Kidney tubule cell (primary cell): Measurements from ENCODE around the gene DHRSX.
A peak's percentile ranks its signal among the peaks of the same experiment; 100 is the strongest.
"Not testable (repeated sequence)": the region's sequence is repeated elsewhere in the genome, so short reads cannot be mapped to it uniquely, and the experiment has no call there.

Experiments used
- DNase-seq: peaks from one replicate; pipeline ENCODE4 v3.0.0-alpha.2; 2018; ENCODE audit warnings: low spot score

DHRSX gene

GRCh38 chrX:2497961-2498780, 2.6 kb downstream of the DHRSX start:
- DNase-seq: peak; percentile 44

- DNase-seq: no peak
Observed at GRCh38 chrX:2495595-2495994, 5.2 kb downstream of the DHRSX start.

DNA sequence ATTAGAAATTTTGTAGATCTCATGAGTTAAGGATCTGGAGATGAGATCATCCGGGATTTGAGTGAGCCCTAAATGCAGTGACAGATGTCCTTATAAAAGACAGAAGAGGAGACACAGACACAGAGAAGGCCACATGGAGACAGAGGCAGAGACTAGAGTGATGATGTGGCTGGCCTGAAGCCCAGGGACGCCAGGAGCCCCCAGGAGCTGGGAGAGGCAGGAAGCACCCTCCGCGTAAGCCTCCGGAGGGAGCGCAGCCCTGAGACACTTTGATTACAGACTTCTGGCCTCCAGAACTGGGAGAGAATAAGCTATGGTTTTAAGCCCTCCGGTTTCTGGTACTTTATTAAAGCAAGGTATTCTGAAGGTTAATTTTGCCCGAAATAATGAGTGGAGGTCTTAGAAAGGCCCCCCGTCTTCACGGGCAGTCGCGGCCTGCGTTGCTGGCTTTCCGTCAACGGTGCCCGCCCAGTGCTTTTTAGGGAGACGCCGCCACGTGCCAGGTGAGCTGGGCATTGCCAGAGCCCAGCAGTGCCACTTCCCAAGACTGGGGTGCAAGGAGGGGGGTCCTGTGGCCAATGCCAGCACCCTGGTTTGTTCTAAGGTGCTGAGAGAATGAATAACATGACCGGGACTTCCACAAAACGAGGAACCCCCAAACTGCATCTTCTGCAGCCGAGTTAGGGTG, 8.1 kb downstream of the DHRSX start:
- no peak for DNase-seq

GRCh38 chrX:2490634-2491033, 10.1 kb downstream of the DHRSX start:
- no peak for DNase-seq

DNA sequence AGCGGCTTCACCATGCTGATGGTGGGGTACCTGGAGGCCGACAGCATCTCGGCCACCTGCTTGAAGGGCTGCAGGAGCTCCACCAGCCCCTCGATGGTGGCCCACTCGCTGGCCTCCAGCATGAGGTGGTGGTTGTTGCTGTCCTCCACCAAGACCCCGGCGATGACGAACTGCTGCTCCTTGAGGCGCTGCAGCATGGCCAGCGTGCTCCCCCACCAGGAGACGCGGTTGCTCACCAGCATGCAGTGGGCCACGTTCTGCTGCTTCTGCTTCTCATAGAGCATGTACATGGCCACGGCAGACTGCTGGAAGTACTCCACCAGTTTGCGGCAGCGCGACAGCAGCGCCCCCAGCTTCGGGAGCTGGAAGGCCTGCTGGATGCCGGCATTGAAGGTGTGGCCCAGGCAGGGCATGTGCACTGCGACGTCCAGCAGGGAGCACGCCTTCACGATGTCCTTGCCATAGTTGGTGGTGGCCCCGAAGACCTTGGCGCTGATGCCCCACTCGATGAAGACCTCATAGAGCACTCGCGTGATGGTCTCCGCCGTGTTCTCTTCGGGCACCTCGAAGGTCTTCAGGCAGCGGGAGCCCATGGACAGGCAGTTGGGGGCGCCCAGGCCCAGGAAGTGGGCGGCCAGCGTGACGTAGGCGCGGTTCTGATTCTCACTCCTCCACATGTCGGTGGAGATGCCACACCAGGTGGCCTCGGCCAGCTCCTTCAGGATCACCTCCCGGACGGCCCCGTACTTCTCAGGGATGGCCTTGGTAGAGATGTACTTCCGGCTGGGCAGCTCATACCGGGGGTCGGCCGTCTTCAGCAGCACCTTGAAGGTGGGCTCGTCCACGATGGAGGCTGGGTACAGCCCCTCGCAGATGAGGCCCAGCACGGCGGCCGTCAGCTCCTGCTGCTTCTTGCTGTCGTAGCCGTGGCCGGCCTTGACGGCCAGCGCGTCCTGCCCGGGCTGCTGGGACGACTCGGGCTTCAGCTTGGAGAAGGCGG, 11.0 kb downstream of the DHRSX start:
- DNase-seq: no peak

GRCh38 chrX:2488621-2489285, 12.0 kb downstream of the DHRSX start:
- no peak for DNase-seq

DNA sequence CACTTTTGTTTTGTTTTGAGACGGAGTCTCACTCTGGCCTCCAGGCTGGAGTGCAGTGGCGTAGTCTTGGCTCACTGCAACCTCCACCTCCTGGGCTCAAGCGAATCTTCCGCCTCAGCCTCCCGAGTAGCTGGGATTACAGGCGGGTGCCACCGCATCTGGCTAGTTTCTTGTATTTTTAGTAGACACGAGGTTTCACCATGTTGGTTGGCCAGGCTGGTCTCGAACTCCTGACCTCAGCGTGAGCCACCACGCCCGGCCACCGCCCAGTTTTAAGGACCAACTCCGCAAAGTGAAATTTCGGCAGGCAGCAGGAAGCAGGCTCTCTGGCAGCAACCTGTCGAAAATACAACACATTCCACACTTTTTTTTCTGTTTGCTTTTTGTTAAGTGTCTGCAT, 13.4 kb downstream of the DHRSX start:
- no peak for DNase-seq

DNA sequence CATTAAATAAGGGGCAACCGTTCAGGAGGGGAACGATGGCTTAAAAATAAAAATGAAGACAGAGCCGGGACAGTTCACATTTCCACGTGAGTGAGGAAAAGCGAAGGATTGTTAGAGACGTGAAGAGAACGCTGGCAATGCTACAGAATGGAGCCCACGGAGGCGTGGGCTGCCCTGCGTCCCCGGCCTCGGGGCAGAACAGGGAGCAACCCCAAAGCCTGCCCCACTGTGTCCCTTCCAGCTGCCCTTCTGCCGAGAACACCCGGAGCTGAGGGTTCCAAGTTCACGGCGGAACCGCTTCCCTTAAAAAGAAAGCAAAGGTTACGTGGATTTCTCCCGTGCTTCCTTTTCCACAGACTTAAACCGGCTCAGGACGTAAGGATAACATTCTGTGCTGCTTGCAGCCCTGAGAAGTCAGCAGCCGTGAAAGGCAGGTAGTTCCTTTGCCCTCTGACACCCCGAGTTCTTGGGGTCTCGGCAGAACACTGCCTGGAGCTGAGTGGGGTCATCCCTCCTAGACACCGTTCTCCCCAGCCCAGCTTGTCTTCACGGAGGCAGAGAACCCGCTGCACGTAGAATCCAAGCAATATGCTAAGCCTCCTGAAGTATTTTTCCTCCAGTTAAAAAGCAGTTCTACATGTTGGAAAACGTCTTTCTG, 14.2 kb downstream of the DHRSX start:
- no peak for DNase-seq

- DNase-seq: no peak
Observed at GRCh38 chrX:2485789-2486345, 14.9 kb downstream of the DHRSX start.

- DNase-seq: no peak
Observed at GRCh38 chrX:2484721-2485648, 15.8 kb downstream of the DHRSX start.

DNA sequence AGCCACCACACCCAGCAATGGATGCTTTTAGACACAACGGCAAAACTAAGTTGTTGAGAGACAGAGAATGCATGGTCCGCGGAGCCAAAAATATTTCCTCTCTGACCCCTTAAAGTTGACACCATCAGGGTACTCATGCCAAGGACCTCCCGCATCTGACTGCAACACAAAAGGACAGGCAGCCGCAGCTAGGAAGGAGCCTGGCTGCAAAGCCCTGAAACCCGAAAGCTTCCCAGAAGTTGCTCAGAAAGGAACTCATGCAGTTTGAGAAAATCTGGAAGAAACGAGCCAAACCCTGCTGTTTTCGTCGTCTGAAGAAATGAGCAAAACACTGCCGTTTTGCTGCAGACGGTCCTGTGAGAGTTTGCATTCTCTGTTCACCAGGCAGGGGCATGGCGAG, 16.5 kb downstream of the DHRSX start:
- DNase-seq: no peak

DNA sequence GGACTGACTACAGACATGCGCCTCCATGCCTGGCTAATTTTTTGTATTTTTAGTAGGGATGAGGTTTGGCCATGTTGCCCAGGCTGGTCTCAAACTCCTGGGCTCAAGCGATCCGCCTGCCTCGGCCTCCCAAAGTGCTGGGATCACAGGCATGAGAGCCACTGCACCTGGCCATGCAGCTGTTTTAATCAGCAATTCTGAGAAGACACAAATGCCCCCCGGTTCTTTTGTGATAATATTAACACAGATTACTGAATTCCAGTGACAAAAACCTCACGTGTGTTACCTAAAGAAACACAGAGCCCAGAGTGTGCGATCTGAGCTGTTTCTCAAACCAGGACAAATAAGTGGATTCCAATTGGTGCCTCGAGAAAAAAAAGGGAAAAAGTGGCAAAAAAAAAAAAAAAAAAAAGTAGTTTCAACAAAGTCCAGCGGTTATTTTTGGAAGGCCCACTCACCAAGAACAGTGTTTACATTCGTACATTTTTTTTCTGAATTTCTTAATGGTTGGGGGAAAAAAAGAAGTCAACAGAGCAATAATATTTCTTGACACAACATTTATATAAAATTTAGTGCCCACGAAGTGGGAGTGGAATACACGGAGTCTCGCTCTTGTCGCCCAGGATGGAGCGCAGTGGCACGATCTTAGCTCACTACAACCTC, 17.2 kb downstream of the DHRSX start:
- DNase-seq: no peak

DNA sequence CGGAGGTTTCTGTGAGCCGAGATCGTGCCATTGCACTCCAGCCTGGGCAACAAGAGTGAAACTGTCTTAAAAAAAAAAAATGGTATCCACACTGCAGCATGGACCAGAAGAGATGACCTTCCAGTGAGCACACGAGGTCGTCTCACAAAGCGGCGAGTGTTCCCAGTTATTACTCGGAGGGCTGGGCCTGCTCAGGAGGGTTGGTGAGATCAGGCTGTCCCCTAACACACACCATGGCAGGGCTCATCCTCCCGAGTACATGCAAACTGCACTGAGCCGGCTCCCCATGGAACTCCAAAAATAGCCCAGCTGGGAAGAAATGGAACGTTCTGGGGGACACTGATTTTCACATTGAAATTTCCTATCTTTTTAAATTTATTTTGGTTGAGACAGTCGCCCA, 19.2 kb downstream of the DHRSX start:
- DNase-seq: not testable (repeated sequence)

DNA sequence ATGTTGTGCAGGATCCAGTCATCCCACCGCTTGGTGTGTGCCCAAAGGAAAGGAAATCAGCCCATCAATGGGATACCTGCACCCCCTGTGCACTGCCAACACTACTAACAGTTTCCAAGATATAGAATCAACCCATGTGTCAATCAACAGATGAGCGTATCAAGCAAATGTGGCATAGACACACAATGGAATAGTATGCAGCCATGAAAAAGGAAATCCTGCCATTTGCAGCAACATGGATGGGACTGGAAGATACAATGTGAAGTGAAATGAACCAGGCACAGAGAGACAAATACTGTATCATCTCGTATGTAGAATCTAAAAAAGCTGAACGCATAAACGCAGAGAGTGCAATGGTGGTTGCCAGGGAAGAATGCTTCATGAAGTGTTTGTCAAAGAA, 20.8 kb downstream of the DHRSX start:
- DNase-seq: not testable (repeated sequence)

GRCh38 chrX:2479420-2479780, 21.4 kb downstream of the DHRSX start:
- DNase-seq: no peak

- DNase-seq: no peak
Observed at GRCh38 chrX:2478546-2479419, 22.0 kb downstream of the DHRSX start.

DNA sequence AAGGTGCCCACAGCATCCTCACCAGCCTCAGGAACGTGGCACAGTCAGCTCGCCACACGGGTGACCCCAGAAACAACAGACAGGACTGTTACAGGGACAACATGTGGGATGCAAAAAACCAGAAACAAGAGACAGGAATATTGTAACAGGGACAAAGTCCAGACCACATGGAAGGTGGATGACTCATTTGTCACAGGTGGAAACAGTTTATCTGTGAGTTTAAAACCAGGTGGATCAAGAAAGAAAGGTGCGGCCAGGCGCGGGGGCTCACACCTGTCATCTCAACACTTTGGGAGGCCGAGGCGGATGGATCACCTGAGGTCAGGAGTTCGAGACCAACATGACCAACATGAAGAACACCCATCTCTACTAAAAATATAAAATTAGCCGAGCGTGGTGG, 23.5 kb downstream of the DHRSX start:
- DNase-seq: not testable (repeated sequence)

GRCh38 chrX:2474963-2475726, 25.6 kb downstream of the DHRSX start:
- DNase-seq: no peak
